Measurements from ENCODE around the gene MUTYH.

GRCh38 chr1:45335855-45336324 is 4.3 kb downstream of the MUTYH start:
- no peak for TF ChIP-seq POLR2AphosphoS5 (IDR thresholded peaks at IDR 0.05)
- TF ChIP-seq, protein P1, sequence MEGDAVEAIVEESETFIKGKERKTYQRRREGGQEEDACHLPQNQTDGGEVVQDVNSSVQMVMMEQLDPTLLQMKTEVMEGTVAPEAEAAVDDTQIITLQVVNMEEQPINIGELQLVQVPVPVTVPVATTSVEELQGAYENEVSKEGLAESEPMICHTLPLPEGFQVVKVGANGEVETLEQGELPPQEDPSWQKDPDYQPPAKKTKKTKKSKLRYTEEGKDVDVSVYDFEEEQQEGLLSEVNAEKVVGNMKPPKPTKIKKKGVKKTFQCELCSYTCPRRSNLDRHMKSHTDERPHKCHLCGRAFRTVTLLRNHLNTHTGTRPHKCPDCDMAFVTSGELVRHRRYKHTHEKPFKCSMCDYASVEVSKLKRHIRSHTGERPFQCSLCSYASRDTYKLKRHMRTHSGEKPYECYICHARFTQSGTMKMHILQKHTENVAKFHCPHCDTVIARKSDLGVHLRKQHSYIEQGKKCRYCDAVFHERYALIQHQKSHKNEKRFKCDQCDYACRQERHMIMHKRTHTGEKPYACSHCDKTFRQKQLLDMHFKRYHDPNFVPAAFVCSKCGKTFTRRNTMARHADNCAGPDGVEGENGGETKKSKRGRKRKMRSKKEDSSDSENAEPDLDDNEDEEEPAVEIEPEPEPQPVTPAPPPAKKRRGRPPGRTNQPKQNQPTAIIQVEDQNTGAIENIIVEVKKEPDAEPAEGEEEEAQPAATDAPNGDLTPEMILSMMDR (IDR thresholded peaks at IDR 0.05), result no peak
- no peak for TF ChIP-seq POLR2A (IDR thresholded peaks at IDR 0.05)

All from upper lobe of left lung (tissue), 4 donors.